DND-41 (cell line): ENCODE measurements around the gene HTT.

Experiments used
- CTCF ChIP-seq: IDR thresholded peaks from 2 replicates; pipeline ENCODE4 v1.5.1; 2012; ENCODE audit warnings: borderline replicate concordance, low read length, moderate library complexity, mild to moderate bottlenecking; ENCODE audit not compliant: poor library complexity, severe bottlenecking; ENCODE audit errors: extremely low read depth
- EZH2 ChIP-seq: IDR thresholded peaks from 3 replicates; pipeline ENCODE4 v1.6.1; 2012; ENCODE audit warnings: borderline replicate concordance, low read depth, mild to moderate bottlenecking, moderate library complexity, low read length, inconsistent platforms; ENCODE audit not compliant: severe bottlenecking

- no peak for TF ChIP-seq CTCF
- no peak for TF ChIP-seq EZH2
These were observed 146.7 kb downstream of the HTT start for GRCh38 chr4:3221184-3221494.
